ENCODE data around the gene AKT3. TPM values are rescaled to one million over a fixed set of nuclear protein-coding genes. Genes with fewer than 3 reads are reported as not detected.

AKT3 gene
- total RNA-seq, 1 donor from 2014 or later = 110 TPM

DNA sequence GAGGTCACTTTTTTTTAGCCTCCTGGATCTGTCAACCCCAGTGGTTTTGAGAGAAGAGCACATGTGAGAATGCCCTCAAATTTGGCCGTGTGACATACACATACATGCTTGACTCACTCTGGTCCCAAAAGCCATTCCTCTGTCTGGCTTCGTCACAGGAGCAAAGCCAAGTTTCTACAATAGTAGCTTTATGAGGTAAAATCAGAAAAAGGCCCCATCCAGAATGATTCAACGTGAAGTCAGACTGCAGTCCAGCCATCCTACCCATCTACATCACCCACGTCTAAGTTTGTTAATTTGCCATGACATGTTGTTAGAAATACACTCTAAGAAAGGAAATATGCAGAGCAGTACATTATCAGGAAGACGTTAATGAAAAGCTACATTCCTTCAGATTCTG is 349.0 kb downstream of the AKT3 start:
- no peaks in the 10 kb centered on the region for H3K9me3 Mint-ChIP-seq
- H3K27ac Mint-ChIP-seq = no peak overlapping the region
- no peak for TF ChIP-seq CTCF (IDR thresholded peaks at IDR 0.05; ENCODE audit: unreplicated experiment)
- no peaks in the 10 kb centered on the region for H3K27me3 Mint-ChIP-seq (ENCODE audit: low read depth)
- peaks cover 1% of the 10 kb centered on the region for H3K4me1 Mint-ChIP-seq
- no peak for DNase-seq (ENCODE audit: low spot score in 2 of 2, unreplicated experiment in 2 of 2)
- H3K36me3 Mint-ChIP-seq = peaks cover 38% of the 10 kb centered on the region
- no peak overlapping the region for H3K4me3 Mint-ChIP-seq

DNA sequence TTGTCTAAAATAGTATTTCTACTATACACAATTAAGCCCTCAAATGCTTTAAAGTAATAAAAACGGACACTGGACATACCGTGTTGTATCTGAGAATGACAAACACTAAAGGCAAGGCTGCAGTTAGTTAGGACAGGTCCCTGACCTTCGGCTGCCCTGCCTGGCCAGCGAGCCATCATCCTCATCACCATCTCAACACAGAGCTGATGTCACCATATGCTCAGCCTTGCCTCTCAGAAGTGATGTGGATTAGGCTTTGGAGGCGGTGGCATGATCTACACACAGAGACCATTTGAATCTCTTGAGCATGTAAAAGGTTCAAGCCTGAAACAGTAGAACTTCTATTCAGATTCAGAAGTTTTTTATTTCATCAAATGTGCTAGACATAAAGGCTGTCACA is 349.5 kb downstream of the AKT3 start:
- Mint-ChIP-seq H3K36me3 (peaks cover 36% of the 10 kb centered on the region), H3K4me1 (peaks cover 4% of the 10 kb centered on the region), H3K4me3 (no peak overlapping the region), H3K9me3 (no peaks in the 10 kb centered on the region), H3K27me3 (ENCODE audit: low read depth) (no peaks in the 10 kb centered on the region), H3K27ac (no peak overlapping the region)
- no peak for TF ChIP-seq CTCF (IDR thresholded peaks at IDR 0.05; ENCODE audit: unreplicated experiment)
- no peak for DNase-seq (ENCODE audit: low spot score in 2 of 2, unreplicated experiment in 2 of 2)

DNA sequence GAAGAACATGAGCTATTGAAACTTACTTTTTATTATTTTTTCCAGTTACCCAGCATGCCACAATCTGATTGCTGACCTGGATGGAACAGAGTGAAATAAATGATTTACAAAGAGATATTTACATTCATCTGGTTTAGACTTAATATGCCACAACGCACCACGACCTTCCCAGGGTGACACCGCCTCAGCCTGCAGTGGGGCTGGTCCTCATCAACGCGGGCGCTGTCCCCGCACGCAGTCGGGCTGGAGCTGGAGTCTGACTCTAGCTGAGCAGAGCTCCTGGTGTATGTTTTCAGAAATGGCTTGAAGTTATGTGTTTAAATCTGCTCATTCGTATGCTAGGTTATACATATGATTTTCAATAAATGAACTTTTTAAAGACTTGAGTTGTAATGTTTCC is 350.3 kb downstream of the AKT3 start:
- Mint-ChIP-seq H3K27ac (no peak overlapping the region), H3K4me1 (peaks cover 4% of the 10 kb centered on the region), H3K9me3 (no peaks in the 10 kb centered on the region), H3K27me3 (ENCODE audit: low read depth) (no peaks in the 10 kb centered on the region), H3K4me3 (no peak overlapping the region), H3K36me3 (peaks cover 29% of the 10 kb centered on the region)
- DNase-seq (ENCODE audit: low spot score in 2 of 2, unreplicated experiment in 2 of 2) = no peak
- TF ChIP-seq CTCF (IDR thresholded peaks at IDR 0.05; ENCODE audit: unreplicated experiment) = no peak

DNA sequence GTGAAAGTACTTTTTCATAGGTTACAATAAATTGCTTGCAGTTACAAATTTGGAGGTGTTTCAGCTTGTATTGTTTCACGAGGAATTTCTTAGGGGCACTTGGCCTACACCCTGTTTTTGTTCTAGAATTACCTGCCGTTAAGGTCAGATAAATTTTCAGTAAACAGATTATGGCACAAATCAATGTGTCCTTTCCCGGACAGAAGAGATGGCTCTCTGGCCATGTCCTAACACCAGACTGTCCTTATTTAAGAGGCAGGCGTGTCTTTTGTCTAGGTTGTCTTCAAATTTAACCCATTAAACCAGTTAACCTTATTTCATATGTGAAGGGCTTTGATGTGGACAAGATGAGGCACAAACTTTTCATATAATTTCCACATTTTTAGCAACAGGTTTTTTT is 350.8 kb downstream of the AKT3 start:
- Mint-ChIP-seq H3K4me3 (no peak overlapping the region), H3K27ac (no peak overlapping the region), H3K36me3 (peaks cover 26% of the 10 kb centered on the region), H3K4me1 (peaks cover 4% of the 10 kb centered on the region), H3K9me3 (no peaks in the 10 kb centered on the region), H3K27me3 (ENCODE audit: low read depth) (no peaks in the 10 kb centered on the region)
- DNase-seq (ENCODE audit: low spot score in 2 of 2, unreplicated experiment in 2 of 2) = no peak
- TF ChIP-seq CTCF (IDR thresholded peaks at IDR 0.05; ENCODE audit: unreplicated experiment) = no peak

- no peak overlapping the region for H3K27ac Mint-ChIP-seq
- no peak for TF ChIP-seq CTCF (IDR thresholded peaks at IDR 0.05; ENCODE audit: unreplicated experiment)
- H3K9me3 Mint-ChIP-seq = no peaks in the 10 kb centered on the region
- no peak overlapping the region for H3K4me3 Mint-ChIP-seq
- H3K4me1 Mint-ChIP-seq = peaks cover 4% of the 10 kb centered on the region
- H3K36me3 Mint-ChIP-seq = peaks cover 29% of the 10 kb centered on the region
- DNase-seq (ENCODE audit: low spot score in 2 of 2, unreplicated experiment in 2 of 2) = no peak
- no peaks in the 10 kb centered on the region for H3K27me3 Mint-ChIP-seq (ENCODE audit: low read depth)
Observed at GRCh38 chr1:243497939-243498681, 351.9 kb downstream of the AKT3 start.
